ENCODE measurements around the gene CCHCR1. TPM values are rescaled to one million over a fixed set of nuclear protein-coding genes. Genes with fewer than 3 reads are reported as not detected.
"Not testable (repeated sequence)": the region's sequence is repeated elsewhere in the genome, so short reads cannot be mapped to it uniquely, and the experiment has no call there.

Gene CCHCR1
- 10 to 100 TPM; 29.2 to 54.1 TPM for total RNA-seq

- peak in 1 of 2 donors; percentile 11 for ATAC-seq
- H3K27ac Mint-ChIP-seq = peak within 1 kb of the TSS; percentile 39 to 91
- H3K36me3 Mint-ChIP-seq = no peaks in the 10 kb centered on the region
- no peaks in the 10 kb centered on the region for H3K27me3 Mint-ChIP-seq
- H3K4me3 Mint-ChIP-seq = peak within 1 kb of the TSS; percentile 84
- H3K4me1 Mint-ChIP-seq (ENCODE audit: low read depth in 2 of 2) = peaks cover 11 to 26% of the 10 kb centered on the region in 2 donors
- DNase-seq (ENCODE audit: low spot score) = no peak
- no peaks in the 10 kb centered on the region for H3K9me3 Mint-ChIP-seq
These were observed at the start of gene CCHCR1 for GRCh38 chr6:31157513-31158139. Gene CCHCR1, minus strand, starts transcription at chr6:31157802. Its CDS starts 202 bp downstream, at chr6:31157600.

- Mint-ChIP-seq H3K4me1 (ENCODE audit: low read depth in 2 of 2) (peaks cover 35 to 48% of the 10 kb centered on the region in 2 donors), H3K4me3 (peak overlapping the region; percentile 68), H3K27ac (peak overlapping the region; percentile 64 to 83), H3K36me3 (no peaks in the 10 kb centered on the region), H3K9me3 (no peaks in the 10 kb centered on the region), H3K27me3 (no peaks in the 10 kb centered on the region)
- DNase-seq (ENCODE audit: low spot score) (no peak), ATAC-seq (no peak)
These were observed 48.0 kb upstream of the CCHCR1 start for GRCh38 chr6:31205638-31206037.

GRCh38 chr6:31204751-31205145 lies 47.1 kb upstream of the CCHCR1 start:
- H3K27me3 Mint-ChIP-seq = no peaks in the 10 kb centered on the region
- H3K4me1 Mint-ChIP-seq (ENCODE audit: low read depth in 2 of 2) = peaks cover 38 to 53% of the 10 kb centered on the region in 2 donors
- no peak for ATAC-seq
- no peaks in the 10 kb centered on the region for H3K9me3 Mint-ChIP-seq
- H3K36me3 Mint-ChIP-seq = no peaks in the 10 kb centered on the region
- peak overlapping the region; percentile 86 for H3K4me3 Mint-ChIP-seq
- no peak for DNase-seq (ENCODE audit: low spot score)
- peak overlapping the region; percentile 97 to 99 for H3K27ac Mint-ChIP-seq

GRCh38 chr6:31203345-31203979 lies 45.9 kb upstream of the CCHCR1 start:
- DNase-seq (ENCODE audit: low spot score) = peak; percentile 67
- H3K4me1 Mint-ChIP-seq (ENCODE audit: low read depth in 2 of 2) = peaks cover 42 to 59% of the 10 kb centered on the region in 2 donors
- no peaks in the 10 kb centered on the region for H3K27me3 Mint-ChIP-seq
- peak; percentile 78 to 87 for ATAC-seq
- peak overlapping the region; percentile 86 for H3K4me3 Mint-ChIP-seq
- no peaks in the 10 kb centered on the region for H3K9me3 Mint-ChIP-seq
- H3K27ac Mint-ChIP-seq = peak overlapping the region; percentile 97 to 99
- no peaks in the 10 kb centered on the region for H3K36me3 Mint-ChIP-seq

GRCh38 chr6:31202259-31203166 lies 44.9 kb upstream of the CCHCR1 start:
- peak overlapping the region; percentile 97 to 99 for H3K27ac Mint-ChIP-seq
- DNase-seq (ENCODE audit: low spot score) (no peak), ATAC-seq (no peak)
- H3K4me1 Mint-ChIP-seq (ENCODE audit: low read depth in 2 of 2) = peaks cover 48 to 60% of the 10 kb centered on the region in 2 donors
- no peaks in the 10 kb centered on the region for H3K27me3 Mint-ChIP-seq
- H3K9me3 Mint-ChIP-seq = no peaks in the 10 kb centered on the region
- no peaks in the 10 kb centered on the region for H3K36me3 Mint-ChIP-seq
- peak overlapping the region; percentile 86 for H3K4me3 Mint-ChIP-seq

- H3K27ac Mint-ChIP-seq = peak overlapping the region; percentile 54 to 59
- not testable (repeated sequence) for H3K27me3 Mint-ChIP-seq; H3K9me3 Mint-ChIP-seq; DNase-seq (ENCODE audit: low spot score); ATAC-seq; H3K36me3 Mint-ChIP-seq
- peaks cover 53 to 55% of the 10 kb centered on the region in 2 donors for H3K4me1 Mint-ChIP-seq (ENCODE audit: low read depth in 2 of 2)
- H3K4me3 Mint-ChIP-seq = peak overlapping the region; percentile 80
These were observed 41.5 kb upstream of the CCHCR1 start for GRCh38 chr6:31199105-31199452.

GRCh38 chr6:31197559-31198305 lies 40.1 kb upstream of the CCHCR1 start:
- Mint-ChIP-seq H3K4me3 (peak overlapping the region; percentile 88), H3K27ac (peak overlapping the region; percentile 66 to 98), H3K27me3 (no peaks in the 10 kb centered on the region), H3K36me3 (no peaks in the 10 kb centered on the region), H3K9me3 (no peaks in the 10 kb centered on the region), H3K4me1 (ENCODE audit: low read depth in 2 of 2) (peaks cover 41 to 43% of the 10 kb centered on the region in 2 donors)
- ATAC-seq (peak; percentile 91 to 93), DNase-seq (ENCODE audit: low spot score) (peak; percentile 96)

GRCh38 chr6:31196251-31197022 lies 38.8 kb upstream of the CCHCR1 start:
- peaks cover 31 to 38% of the 10 kb centered on the region in 2 donors for H3K4me1 Mint-ChIP-seq (ENCODE audit: low read depth in 2 of 2)

GRCh38 chr6:31195308-31195979 lies 37.8 kb upstream of the CCHCR1 start:
- ATAC-seq; H3K36me3 Mint-ChIP-seq; H3K27ac Mint-ChIP-seq; H3K4me3 Mint-ChIP-seq; H3K27me3 Mint-ChIP-seq; DNase-seq (ENCODE audit: low spot score); H3K9me3 Mint-ChIP-seq: not testable (repeated sequence)
- peaks cover 27 to 33% of the 10 kb centered on the region in 2 donors for H3K4me1 Mint-ChIP-seq (ENCODE audit: low read depth in 2 of 2)

More at GRCh38 chr6:31196251-31197022, 38.8 kb upstream of the CCHCR1 start:
- Mint-ChIP-seq H3K27ac (peak overlapping the region; percentile 66 to 98), H3K4me3 (peak overlapping the region; percentile 88)
- not testable (repeated sequence) for H3K9me3 Mint-ChIP-seq; H3K36me3 Mint-ChIP-seq; DNase-seq (ENCODE audit: low spot score); ATAC-seq; H3K27me3 Mint-ChIP-seq

- H3K36me3 Mint-ChIP-seq = no peaks in the 10 kb centered on the region
- peaks cover 22 to 30% of the 10 kb centered on the region in 2 donors for H3K4me1 Mint-ChIP-seq (ENCODE audit: low read depth in 2 of 2)
- no peaks in the 10 kb centered on the region for H3K9me3 Mint-ChIP-seq
- no peak for DNase-seq (ENCODE audit: low spot score)
- no peaks in the 10 kb centered on the region for H3K27me3 Mint-ChIP-seq
- H3K27ac Mint-ChIP-seq = peak overlapping the region in 1 of 2 donors; percentile 70
- H3K4me3 Mint-ChIP-seq = no peak overlapping the region
- no peak for ATAC-seq
These were observed 36.6 kb upstream of the CCHCR1 start for GRCh38 chr6:31194061-31194834.

- no peak for DNase-seq (ENCODE audit: low spot score)
- H3K36me3 Mint-ChIP-seq = no peaks in the 10 kb centered on the region
- H3K4me3 Mint-ChIP-seq = no peak overlapping the region
- peaks cover 16 to 25% of the 10 kb centered on the region in 2 donors for H3K4me1 Mint-ChIP-seq (ENCODE audit: low read depth in 2 of 2)
- H3K27me3 Mint-ChIP-seq = no peaks in the 10 kb centered on the region
- ATAC-seq = no peak
- no peaks in the 10 kb centered on the region for H3K9me3 Mint-ChIP-seq
- H3K27ac Mint-ChIP-seq = no peak overlapping the region
These were observed 35.6 kb upstream of the CCHCR1 start for GRCh38 chr6:31193206-31193605.
